Central memory CD8-positive, alpha-beta T cell (primary cell): ENCODE measurements around the gene KIAA1958.
A peak's percentile ranks its signal among the peaks of the same experiment; 100 is the strongest.

ENCODE experiments used
- ATAC-seq: fragments of 150-1000 bp; cut with Tn5 transposase; replicated peaks from 2 replicates; pipeline ENCODE4 v1.10.0; 2022; ENCODE audit warnings: mild to moderate bottlenecking, moderate FRiP score, moderate number of reproducible peaks; ENCODE audit not compliant: poor library complexity, severe bottlenecking; ENCODE audit errors: extremely low read depth
- DNase-seq, 2 donors: peaks; one replicate each; pipeline ENCODE4 v3.0.0; 2021; ENCODE audit warnings: low spot score in 2 of 2
- H3K27ac Mint-ChIP-seq: one replicate; pipeline ENCODE4 v1.8.0; 2022; ENCODE audit warnings: low read depth, mild to moderate bottlenecking, moderate library complexity, mixed read lengths
- H3K27me3 Mint-ChIP-seq: one replicate; pipeline ENCODE4 v1.8.0; 2022; ENCODE audit warnings: mixed read lengths
- H3K36me3 Mint-ChIP-seq: one replicate; pipeline ENCODE4 v1.8.0; 2022; ENCODE audit warnings: mild to moderate bottlenecking, moderate library complexity, mixed read lengths; ENCODE audit not compliant: insufficient read depth
- H3K4me1 Mint-ChIP-seq: one replicate; pipeline ENCODE4 v1.8.0; 2022; ENCODE audit warnings: mixed read lengths
- H3K4me3 Mint-ChIP-seq: one replicate; pipeline ENCODE4 v1.8.0; 2022; ENCODE audit warnings: mild to moderate bottlenecking, moderate library complexity, mixed read lengths
- H3K9me3 Mint-ChIP-seq: one replicate; pipeline ENCODE4 v1.8.0; 2022; ENCODE audit warnings: mixed read lengths

KIAA1958 gene

DNA sequence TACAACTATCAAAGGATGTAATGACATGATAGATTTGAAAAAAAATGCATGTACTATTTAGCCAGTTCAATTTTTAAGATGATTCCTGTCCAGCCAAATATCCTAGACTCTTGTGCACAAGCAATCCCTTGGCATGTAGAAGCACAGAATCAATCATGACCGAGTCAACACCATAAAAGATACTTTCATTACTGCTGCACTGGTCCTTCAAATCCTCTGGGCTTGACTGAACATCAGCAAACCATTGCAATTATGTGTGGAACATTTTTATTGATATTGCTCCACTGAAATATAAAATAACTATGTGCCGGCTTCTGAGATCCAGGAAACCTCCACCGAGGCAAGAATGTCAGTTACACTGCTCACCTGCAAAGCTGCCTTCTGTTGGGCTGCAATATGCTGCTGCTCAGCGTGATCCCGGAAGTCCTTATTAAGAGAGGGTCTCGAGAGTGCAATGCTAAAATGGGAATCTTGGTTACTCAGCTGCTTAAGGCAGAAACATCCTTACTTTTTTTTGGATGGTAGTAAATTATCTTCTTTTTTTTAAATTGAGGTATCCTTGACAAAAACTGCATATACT, 202.6 kb downstream of the KIAA1958 start:
- H3K4me3 Mint-ChIP-seq: no peak overlapping the region
- no peaks in the 10 kb centered on the region for H3K27me3 Mint-ChIP-seq
- H3K27ac Mint-ChIP-seq: no peak overlapping the region
- H3K36me3 Mint-ChIP-seq: peaks cover 22% of the 10 kb centered on the region
- H3K4me1 Mint-ChIP-seq: no peaks in the 10 kb centered on the region
- no peak for ATAC-seq
- DNase-seq: no peak
- H3K9me3 Mint-ChIP-seq: no peaks in the 10 kb centered on the region

DNA sequence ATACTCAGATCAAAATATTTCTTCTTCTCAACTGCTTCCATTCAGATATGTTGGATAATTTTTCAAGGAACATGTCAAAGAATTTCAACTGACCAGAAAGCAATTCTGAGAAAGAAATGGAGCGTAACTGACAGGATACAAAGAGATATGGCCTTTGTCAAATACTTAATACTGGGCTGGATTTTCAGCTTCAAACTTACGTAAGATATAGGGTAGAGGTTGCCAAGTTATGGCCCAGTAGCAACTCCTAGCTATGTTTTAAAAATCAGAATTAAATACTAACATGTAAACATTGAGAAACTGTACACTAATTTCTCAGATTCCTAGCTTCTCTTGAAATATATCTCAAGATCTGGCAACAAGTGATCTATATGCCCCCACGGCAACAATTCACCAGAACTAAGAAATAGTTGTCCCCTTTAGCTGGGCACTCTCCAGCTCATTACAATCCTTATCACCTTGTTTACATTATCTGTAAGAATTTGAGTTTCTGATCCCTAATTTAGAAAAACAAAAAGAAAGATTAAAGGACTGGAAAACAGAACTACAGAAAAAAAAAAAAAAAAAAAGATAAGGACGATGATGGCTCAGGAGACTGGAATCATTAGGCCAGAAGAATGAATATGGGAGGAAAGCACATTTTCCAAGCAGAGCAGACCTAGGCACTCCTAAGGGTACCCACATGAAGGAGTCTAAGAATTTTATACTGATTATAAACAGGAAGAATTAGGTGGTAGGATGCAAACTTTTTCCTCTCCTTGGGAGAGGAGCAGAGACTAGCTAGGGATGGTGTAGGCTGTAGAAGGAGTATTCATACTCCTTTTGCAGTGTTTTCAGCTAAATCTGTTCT, 208.3 kb downstream of the KIAA1958 start:
- no peaks in the 10 kb centered on the region for H3K9me3 Mint-ChIP-seq
- H3K27ac Mint-ChIP-seq: peak overlapping the region; percentile 41
- ATAC-seq (no peak), DNase-seq (no peak)
- H3K27me3 Mint-ChIP-seq: no peaks in the 10 kb centered on the region
- peaks cover 12% of the 10 kb centered on the region for H3K4me1 Mint-ChIP-seq
- no peak overlapping the region for H3K4me3 Mint-ChIP-seq
- H3K36me3 Mint-ChIP-seq: peaks cover 20% of the 10 kb centered on the region

DNA sequence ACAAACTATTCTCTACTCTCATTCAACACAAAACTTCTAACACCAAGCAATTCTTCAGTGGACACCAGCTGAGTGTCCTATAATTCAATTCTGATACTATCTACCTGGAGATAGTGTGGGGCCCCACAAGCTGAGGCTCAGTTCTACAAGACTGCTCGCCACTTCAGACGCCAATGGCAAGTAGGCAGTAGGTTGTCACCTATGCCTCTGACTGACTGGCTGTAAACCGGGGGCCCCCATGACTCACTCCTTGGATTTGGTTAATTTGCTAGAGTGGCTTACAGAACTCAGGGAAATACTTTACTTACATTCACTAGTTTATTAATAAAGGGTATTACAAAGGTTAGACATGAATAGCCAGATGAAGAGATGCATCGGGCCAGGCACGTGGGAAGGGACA, 209.8 kb downstream of the KIAA1958 start:
- no peak for ATAC-seq
- H3K4me1 Mint-ChIP-seq: peaks cover 12% of the 10 kb centered on the region
- no peak for DNase-seq
- no peak overlapping the region for H3K4me3 Mint-ChIP-seq
- H3K27ac Mint-ChIP-seq: no peak overlapping the region
- no peaks in the 10 kb centered on the region for H3K27me3 Mint-ChIP-seq
- H3K36me3 Mint-ChIP-seq: peaks cover 20% of the 10 kb centered on the region
- no peaks in the 10 kb centered on the region for H3K9me3 Mint-ChIP-seq

DNA sequence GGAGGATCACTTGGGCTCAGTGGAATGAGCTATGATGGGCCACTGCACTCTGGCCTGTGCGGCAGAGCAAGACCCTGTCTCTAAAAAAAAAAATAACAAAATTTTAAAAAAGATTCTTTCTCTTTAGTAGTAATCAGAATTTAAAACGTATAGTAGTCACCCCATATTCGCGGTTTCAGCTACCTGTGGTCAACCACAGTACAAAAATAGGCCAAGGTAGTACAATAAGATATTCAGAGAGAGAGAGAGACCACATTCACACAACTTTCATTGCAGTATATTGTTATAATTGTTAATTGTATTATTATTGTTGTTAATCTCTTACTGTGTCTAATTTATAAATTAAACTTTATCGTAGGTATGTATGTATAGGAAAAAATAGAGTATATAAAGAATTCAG, 212.6 kb downstream of the KIAA1958 start:
- no peaks in the 10 kb centered on the region for H3K9me3 Mint-ChIP-seq
- no peak overlapping the region for H3K4me3 Mint-ChIP-seq
- H3K27me3 Mint-ChIP-seq: no peaks in the 10 kb centered on the region
- peak; percentile 52 for ATAC-seq
- peaks cover 16% of the 10 kb centered on the region for H3K4me1 Mint-ChIP-seq
- no peak overlapping the region for H3K27ac Mint-ChIP-seq
- no peak for DNase-seq
- peaks cover 27% of the 10 kb centered on the region for H3K36me3 Mint-ChIP-seq

DNA sequence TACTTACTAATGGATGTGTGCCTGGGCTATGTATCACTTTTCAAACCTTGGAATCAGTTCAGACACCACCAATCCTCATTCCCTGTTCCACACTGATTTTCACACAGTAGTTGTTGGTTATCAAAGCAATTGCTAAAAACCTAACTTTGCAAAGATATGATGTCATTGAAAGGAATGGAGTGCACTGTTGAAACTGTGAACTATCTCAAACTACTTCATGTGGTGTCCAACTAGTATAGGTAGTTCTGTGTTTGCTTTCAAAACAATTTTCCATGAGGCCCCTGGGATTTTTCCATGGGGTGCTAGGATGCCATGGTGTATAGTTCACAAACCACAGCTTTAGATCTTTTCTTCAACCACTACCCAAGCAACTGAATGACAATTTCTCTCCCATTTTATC, 213.5 kb downstream of the KIAA1958 start:
- H3K36me3 Mint-ChIP-seq: peaks cover 27% of the 10 kb centered on the region
- H3K4me3 Mint-ChIP-seq: no peak overlapping the region

DNA sequence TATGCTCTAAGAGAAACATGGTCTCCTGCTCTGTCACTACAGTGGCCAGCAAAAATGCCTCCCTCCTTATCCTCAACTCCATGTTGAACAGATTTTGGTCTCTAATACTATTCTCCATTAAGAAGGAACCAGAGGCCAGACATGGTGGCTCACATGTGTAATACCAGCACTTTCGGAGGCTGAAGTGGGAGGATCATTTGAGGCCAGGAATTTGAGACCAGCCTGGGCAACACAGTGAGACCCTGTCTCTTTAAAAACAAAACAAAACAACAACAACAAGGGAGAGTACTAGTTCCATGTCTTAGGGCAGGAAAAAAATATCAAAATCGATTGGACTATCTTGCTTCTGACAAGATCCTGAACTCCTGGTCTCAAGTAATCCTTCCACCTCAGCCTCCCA, 216.7 kb downstream of the KIAA1958 start:
- H3K4me3 Mint-ChIP-seq: no peak overlapping the region
- H3K9me3 Mint-ChIP-seq: no peaks in the 10 kb centered on the region
- H3K36me3 Mint-ChIP-seq: peaks cover 24% of the 10 kb centered on the region
- ATAC-seq (no peak), DNase-seq (no peak)
- no peak overlapping the region for H3K27ac Mint-ChIP-seq
- H3K4me1 Mint-ChIP-seq: peaks cover 21% of the 10 kb centered on the region
- H3K27me3 Mint-ChIP-seq: no peaks in the 10 kb centered on the region

More for the DNA sequence above, 213.5 kb downstream of the KIAA1958 start:
- Mint-ChIP-seq H3K27me3 (no peaks in the 10 kb centered on the region), H3K27ac (no peak overlapping the region), H3K4me1 (peaks cover 16% of the 10 kb centered on the region), H3K9me3 (no peaks in the 10 kb centered on the region)
- ATAC-seq (no peak), DNase-seq (no peak)

DNA sequence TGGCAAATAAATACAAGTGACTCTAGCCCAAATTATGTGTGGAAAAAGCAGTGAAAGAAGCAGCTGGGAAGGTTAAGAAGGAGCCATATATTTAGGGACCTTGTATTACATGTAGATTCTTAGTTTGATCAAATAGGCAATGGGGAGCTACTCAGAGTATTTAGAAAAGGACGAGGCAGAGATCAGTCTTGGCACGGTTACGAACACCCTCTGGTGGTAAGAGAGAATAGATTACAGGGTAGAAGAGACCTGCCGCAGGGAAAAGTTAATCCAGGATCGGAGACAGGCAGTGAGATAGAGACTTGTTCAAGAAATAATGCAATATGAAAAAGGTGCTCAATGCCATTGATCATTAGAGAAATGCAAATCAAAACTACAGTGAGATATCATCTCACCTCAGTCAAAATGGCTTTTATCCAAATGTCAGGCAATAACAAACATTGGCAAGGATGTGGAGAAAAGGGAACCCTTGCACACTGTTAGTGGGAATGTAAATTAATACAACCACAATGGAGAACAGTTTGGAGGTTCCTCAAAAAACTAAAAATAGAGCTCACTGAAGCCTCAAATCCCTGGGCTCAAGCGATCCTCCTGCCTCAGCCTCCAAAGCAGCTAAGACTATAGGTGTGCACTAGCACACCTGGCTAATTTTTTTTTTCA, 219.3 kb downstream of the KIAA1958 start:
- DNase-seq (no peak), ATAC-seq (no peak)
- Mint-ChIP-seq H3K4me3 (no peak overlapping the region), H3K9me3 (no peaks in the 10 kb centered on the region), H3K36me3 (peaks cover 20% of the 10 kb centered on the region), H3K4me1 (peaks cover 29% of the 10 kb centered on the region), H3K27ac (peak overlapping the region; percentile 3), H3K27me3 (no peaks in the 10 kb centered on the region)

DNA sequence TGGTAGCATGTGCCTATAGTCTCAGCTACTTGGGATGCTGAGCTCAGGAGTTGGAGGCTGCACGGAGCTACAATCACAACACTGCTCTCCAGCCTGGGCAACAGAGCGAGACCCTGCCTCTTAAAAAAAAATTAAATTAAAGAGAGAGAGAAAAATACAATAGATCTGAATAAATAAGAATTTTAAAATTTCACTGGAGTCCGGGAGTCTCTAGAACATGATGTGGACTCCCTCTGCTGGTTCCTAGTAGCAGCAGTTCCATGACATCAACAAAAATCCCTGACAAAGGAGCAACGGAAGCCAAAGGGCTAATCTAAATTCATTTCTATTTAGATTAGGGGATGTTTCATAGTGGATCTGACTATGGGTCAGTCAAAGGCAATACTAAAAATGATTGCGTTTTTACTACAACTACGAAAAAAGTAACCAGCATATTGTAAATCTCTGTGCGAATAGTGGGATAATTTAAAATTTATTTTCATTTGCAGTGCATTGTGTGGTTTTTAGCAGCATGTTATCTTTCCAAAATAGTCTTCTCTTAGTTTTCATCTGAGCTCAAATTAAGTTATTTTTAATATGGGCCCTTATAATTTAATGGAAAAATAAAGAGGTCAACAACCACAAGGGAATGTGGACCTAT, 224.5 kb downstream of the KIAA1958 start:
- Mint-ChIP-seq H3K4me1 (peaks cover 44% of the 10 kb centered on the region), H3K9me3 (no peaks in the 10 kb centered on the region), H3K27ac (peak overlapping the region; percentile 22), H3K36me3 (peaks cover 10% of the 10 kb centered on the region), H3K4me3 (no peak overlapping the region), H3K27me3 (no peaks in the 10 kb centered on the region)
- ATAC-seq (no peak), DNase-seq (no peak)

DNA sequence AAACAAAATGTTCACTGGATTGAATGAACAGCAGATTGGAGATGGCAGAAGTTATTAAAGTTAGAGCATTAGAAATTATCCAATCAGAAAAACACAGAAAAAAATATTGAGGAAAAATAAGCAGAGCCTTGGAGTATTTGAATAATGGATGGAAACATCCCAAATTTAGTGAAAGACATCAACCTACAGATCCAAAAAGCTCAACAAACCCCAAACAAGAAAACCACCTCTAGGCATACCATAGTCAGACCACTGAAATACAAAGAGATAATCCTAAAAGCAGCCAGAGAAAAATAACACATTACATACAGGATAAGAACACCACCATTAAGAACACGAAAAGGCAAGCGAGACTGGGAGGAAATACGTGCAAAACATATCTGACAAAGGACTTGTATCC, 226.1 kb downstream of the KIAA1958 start:
- peaks cover 50% of the 10 kb centered on the region for H3K4me1 Mint-ChIP-seq
- peaks cover 13% of the 10 kb centered on the region for H3K36me3 Mint-ChIP-seq
- no peaks in the 10 kb centered on the region for H3K9me3 Mint-ChIP-seq
- DNase-seq: no peak
- no peak for ATAC-seq
- peak overlapping the region; percentile 17 for H3K27ac Mint-ChIP-seq
- no peak overlapping the region for H3K4me3 Mint-ChIP-seq
- no peaks in the 10 kb centered on the region for H3K27me3 Mint-ChIP-seq

DNA sequence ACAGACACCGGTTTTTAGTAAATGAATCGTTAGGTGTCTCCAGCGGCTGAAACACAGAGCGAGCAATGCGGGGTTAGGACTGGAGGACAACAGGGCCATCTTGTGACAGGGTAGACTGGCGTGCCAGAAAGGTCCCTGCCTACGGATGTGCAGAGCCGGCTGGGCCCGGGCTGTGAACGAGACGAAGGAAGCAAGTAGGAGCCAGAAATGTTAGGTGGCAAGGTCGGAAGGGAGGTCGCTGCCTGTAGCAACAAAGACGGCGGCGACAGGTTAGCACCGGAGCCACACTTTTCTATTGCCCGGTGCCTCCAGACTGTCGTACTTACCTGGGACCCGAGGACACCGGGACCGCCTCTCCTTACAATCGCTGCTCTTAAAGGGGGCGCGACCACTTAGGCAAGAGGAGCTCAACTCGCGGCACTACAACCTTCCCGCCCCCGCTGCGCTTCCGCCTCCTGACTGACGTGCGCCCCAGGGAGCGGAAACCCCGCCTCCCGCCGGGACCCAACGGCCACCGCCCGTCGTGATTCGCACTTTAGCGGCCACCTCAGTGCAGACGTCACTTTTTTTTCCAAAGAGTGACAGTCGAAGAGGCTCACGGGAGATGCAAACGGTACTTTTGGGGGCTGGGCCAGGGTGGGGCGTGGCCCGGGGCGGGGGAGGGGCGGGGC, 231.2 kb downstream of the KIAA1958 start, which contains the start of gene INIP:
TSS of gene INIP (minus strand) at position 457 of the 671 bp plus-strand sequence. CDS start 1,632 bp downstream, outside the sequence.
- H3K27ac Mint-ChIP-seq: peak within 1 kb of the TSS; percentile 99
- DNase-seq (peak; percentile 95 to 98), ATAC-seq (peak; percentile 90)
- H3K4me3 Mint-ChIP-seq: peak within 1 kb of the TSS; percentile 88
- no peaks in the 10 kb centered on the region for H3K27me3 Mint-ChIP-seq
- peaks cover 14% of the 10 kb centered on the region for H3K36me3 Mint-ChIP-seq
- no peaks in the 10 kb centered on the region for H3K9me3 Mint-ChIP-seq
- peaks cover 23% of the 10 kb centered on the region for H3K4me1 Mint-ChIP-seq
